Measurements from ENCODE around the gene ESR2. TPM values are rescaled to one million over a fixed set of nuclear protein-coding genes. Genes with fewer than 3 reads are reported as not detected.

Gene ESR2
- total RNA-seq, 2 experiments from 2014 or later: 0.31 to 0.43 TPM

DNA sequence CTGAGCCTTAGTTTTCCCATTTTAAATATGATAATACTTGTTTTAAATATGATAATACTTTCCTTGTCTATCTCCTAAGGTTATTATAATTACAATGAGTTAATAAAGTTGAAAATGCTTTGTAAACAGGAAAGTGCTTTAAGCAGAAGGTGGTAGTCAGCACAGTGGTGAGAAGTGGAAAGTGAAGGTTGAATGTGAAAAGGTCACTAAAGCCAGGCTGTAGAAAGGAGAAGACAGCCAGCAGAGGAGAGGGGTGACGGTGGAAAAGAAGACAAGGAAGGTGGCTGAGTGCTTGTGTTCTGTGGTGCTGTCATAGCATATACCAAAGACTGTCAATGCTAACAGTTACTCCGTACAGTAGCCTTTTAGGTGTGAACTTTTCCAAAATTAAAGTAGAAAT is 117.8 kb downstream of the ESR2 start:
- intact Hi-C loops (cut with micrococcal nuclease): loop anchor here (10.0 kb wide), 1 partner anchor 118 kb away; the partner anchor contains the start of gene ESR2
- POLR2A ChIA-PET: interaction anchor here (0.6 kb wide), 1 partner anchor 205 kb away, joined by 3 read pairs; no protein-coding TSS in a partner anchor
- Mint-ChIP-seq H3K4me3 (no peak overlapping the region), H3K36me3 (ENCODE audit: low read depth) (peaks cover 30% of the 10 kb centered on the region), H3K4me1 (ENCODE audit: low read depth) (peaks cover 24% of the 10 kb centered on the region), H3K27me3 (no peaks in the 10 kb centered on the region), H3K9me3 (no peaks in the 10 kb centered on the region), H3K27ac (peak overlapping the region; percentile 78)
- TF ChIP-seq, protein P1, sequence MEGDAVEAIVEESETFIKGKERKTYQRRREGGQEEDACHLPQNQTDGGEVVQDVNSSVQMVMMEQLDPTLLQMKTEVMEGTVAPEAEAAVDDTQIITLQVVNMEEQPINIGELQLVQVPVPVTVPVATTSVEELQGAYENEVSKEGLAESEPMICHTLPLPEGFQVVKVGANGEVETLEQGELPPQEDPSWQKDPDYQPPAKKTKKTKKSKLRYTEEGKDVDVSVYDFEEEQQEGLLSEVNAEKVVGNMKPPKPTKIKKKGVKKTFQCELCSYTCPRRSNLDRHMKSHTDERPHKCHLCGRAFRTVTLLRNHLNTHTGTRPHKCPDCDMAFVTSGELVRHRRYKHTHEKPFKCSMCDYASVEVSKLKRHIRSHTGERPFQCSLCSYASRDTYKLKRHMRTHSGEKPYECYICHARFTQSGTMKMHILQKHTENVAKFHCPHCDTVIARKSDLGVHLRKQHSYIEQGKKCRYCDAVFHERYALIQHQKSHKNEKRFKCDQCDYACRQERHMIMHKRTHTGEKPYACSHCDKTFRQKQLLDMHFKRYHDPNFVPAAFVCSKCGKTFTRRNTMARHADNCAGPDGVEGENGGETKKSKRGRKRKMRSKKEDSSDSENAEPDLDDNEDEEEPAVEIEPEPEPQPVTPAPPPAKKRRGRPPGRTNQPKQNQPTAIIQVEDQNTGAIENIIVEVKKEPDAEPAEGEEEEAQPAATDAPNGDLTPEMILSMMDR (IDR thresholded peaks at IDR 0.05): no peak
- DNase-seq (peak; percentile 14), ATAC-seq (peak; percentile 77)
- CTCF ChIA-PET: no interaction called here

DNA sequence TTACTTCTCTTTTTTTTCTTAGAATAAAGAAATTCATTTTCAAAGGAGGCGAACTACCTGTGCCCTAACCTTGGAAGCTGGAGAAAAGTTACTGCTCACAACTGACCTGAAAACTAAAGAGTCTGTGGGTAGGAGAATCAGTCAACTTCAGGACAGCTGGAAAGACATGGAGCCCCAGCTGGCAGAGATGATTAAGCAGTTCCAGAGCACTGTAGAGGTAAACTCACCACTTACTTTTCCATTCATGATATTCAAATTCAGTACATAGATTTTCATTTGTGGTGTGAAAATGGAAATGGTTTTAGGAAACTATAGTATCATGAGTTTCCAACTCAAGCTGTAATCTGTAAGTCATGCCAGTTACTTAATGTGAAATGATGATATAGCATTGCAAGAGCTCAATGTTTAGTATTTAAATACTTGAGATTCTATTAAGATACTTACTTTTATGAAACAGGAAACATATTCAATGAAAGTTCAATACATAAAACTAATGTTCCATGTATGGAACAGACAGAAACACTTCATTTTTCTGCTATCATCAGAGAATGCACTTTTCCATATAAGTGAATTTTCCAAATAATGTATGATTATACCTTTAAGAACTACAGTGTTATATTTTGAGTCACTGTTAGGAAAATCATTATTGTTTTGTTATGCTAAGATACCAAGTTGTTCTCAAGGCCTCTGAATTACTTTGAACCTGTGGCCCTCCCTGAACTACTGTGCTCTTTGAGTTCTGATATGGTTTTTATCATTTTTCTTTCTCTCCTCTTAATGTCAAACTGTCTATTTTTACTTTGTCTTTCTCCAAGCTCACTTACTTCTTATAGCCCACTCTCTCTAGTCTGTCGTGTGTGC is 119.0 kb downstream of the ESR2 start:
- H3K4me3 Mint-ChIP-seq: no peak overlapping the region
- H3K9me3 Mint-ChIP-seq: no peaks in the 10 kb centered on the region
- ChIA-PET CTCF (interaction anchor here (0.7 to 1.6 kb wide), 3 partner anchors 120 to 128 kb away, joined by 3 to 4 read pairs (median 4); no protein-coding TSS in a partner anchor), POLR2A (no interaction called here)
- ATAC-seq (peak; percentile 50), DNase-seq (peak; percentile 25)
- H3K27ac Mint-ChIP-seq: peak overlapping the region; percentile 73
- peaks cover 30% of the 10 kb centered on the region for H3K36me3 Mint-ChIP-seq (ENCODE audit: low read depth)
- peaks cover 24% of the 10 kb centered on the region for H3K4me1 Mint-ChIP-seq (ENCODE audit: low read depth)
- no peaks in the 10 kb centered on the region for H3K27me3 Mint-ChIP-seq
- intact Hi-C loops (cut with micrococcal nuclease): loop anchor here (10.0 kb wide), 1 partner anchor 120 kb away; the partner anchor contains the start of gene ESR2
- TF ChIP-seq, protein P1 (IDR thresholded peaks at IDR 0.05): no peak

DNA sequence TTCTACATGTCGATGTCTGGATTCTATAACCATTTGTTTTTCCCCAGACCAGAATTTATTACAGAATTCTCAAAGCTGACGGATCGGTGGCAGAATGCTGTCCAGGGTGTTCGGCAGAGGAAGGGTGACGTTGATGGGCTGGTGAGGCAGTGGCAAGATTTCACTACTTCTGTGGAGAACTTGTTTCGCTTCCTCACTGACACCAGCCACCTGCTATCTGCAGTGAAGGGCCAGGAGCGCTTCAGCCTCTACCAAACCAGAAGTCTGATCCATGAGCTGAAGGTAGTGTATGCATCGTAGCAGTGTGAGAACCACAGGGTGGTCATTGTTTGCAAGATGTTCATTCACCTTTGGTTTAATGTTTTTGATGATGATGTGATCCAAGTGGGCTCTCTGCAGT is 124.0 kb downstream of the ESR2 start:
- H3K27me3 Mint-ChIP-seq: no peaks in the 10 kb centered on the region
- intact Hi-C loops (cut with micrococcal nuclease): loop anchor here (10.0 kb wide), 1 partner anchor 125 kb away; the partner anchor contains the start of gene ESR2

DNA sequence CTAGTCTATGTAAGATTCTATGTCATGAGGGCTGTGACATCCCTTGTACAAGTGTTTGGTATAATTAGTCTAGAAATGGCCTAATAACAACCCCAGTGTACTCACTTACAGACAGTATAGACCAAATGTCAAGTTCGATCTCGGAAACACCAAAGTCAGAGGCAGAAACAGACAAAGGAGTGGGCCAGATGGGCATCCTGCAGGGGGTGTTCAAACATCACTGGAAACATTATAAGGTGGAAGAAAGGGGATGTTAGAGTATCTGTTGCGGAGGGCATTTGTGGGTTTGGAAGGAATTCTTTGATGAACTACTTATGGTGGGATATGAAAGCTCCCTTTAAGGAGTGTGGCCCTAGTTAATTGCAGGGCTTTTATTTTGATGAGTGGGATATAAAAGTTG is 134.6 kb downstream of the ESR2 start:
- Mint-ChIP-seq H3K4me3 (no peak overlapping the region), H3K27ac (no peak overlapping the region), H3K36me3 (ENCODE audit: low read depth) (peaks cover 11% of the 10 kb centered on the region), H3K4me1 (ENCODE audit: low read depth) (no peaks in the 10 kb centered on the region), H3K9me3 (no peaks in the 10 kb centered on the region), H3K27me3 (no peaks in the 10 kb centered on the region)
- DNase-seq: no peak
- ATAC-seq: no peak
- TF ChIP-seq, protein P1 (IDR thresholded peaks at IDR 0.05): no peak
- ChIA-PET CTCF (interaction anchor here (1.2 kb wide), 1 partner anchor 10 kb away, joined by 5 read pairs; no protein-coding TSS in a partner anchor), POLR2A (no interaction called here)
- intact Hi-C loops (cut with micrococcal nuclease): no loop called here

More for the DNA sequence above, 124.0 kb downstream of the ESR2 start:
- Mint-ChIP-seq H3K4me3 (no peak overlapping the region), H3K4me1 (ENCODE audit: low read depth) (peaks cover 9% of the 10 kb centered on the region), H3K27ac (no peak overlapping the region), H3K9me3 (no peaks in the 10 kb centered on the region), H3K36me3 (ENCODE audit: low read depth) (peaks cover 13% of the 10 kb centered on the region)
- CTCF ChIA-PET: interaction anchor here (0.6 to 1.3 kb wide), 2 partner anchors 9 to 376 kb away, joined by 3 to 4 read pairs; no protein-coding TSS in a partner anchor
- TF ChIP-seq, protein P1 (IDR thresholded peaks at IDR 0.05): no peak
- POLR2A ChIA-PET: interaction anchor here (0.6 kb wide), 1 partner anchor 452 kb away, joined by 5 read pairs; no protein-coding TSS in a partner anchor
- ATAC-seq (no peak), DNase-seq (no peak)

DNA sequence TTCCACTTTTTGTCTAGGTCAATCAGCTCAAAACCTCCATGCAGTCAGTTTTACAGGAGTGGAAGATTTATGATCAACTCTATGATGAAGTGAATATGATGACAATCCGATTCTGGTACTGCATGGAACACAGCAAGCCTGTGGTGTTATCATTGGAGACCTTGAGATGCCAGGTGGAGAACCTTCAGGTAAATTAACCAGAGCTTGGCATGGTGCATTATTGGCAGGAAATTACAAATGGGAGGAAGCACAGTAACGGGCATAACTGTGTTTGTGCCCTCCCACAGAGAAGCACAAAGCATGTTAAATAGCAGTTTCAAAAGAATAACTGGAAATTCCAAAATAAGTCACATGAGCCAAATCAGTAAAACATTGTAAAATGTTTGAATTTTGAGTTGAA is 135.6 kb downstream of the ESR2 start:
- Mint-ChIP-seq H3K9me3 (no peaks in the 10 kb centered on the region), H3K27ac (no peak overlapping the region), H3K4me1 (ENCODE audit: low read depth) (no peaks in the 10 kb centered on the region), H3K4me3 (no peak overlapping the region), H3K27me3 (no peaks in the 10 kb centered on the region), H3K36me3 (ENCODE audit: low read depth) (peaks cover 15% of the 10 kb centered on the region)
- no peak for ATAC-seq
- POLR2A ChIA-PET: no interaction called here
- intact Hi-C loops (cut with micrococcal nuclease): no loop called here
- TF ChIP-seq, protein P1 (IDR thresholded peaks at IDR 0.05): no peak
- no peak for DNase-seq
- CTCF ChIA-PET: interaction anchor here (1.2 kb wide), 1 partner anchor 9 kb away, joined by 5 read pairs; no protein-coding TSS in a partner anchor
